HK-2 (cell line): ENCODE measurements around the gene BTBD2.
"Not testable (repeated sequence)": the region's sequence is repeated elsewhere in the genome, so short reads cannot be mapped to it uniquely, and the experiment has no call there.

ENCODE experiments used
- DNase-seq: peaks from one replicate; pipeline ENCODE4 v3.0.0-alpha.2; 2018; ENCODE audit not compliant: unreplicated experiment

BTBD2 gene

GRCh38 chr19:2014131-2014571 lies 1.4 kb downstream of the BTBD2 start:
- no peak for DNase-seq

- no peak for DNase-seq
Measured at GRCh38 chr19:2013683-2013961, 1.9 kb downstream of the BTBD2 start.

GRCh38 chr19:2012941-2013682 lies 2.4 kb downstream of the BTBD2 start:
- DNase-seq, result no peak

GRCh38 chr19:2011169-2011568 lies 4.3 kb downstream of the BTBD2 start:
- DNase-seq, result no peak

- no peak for DNase-seq
Measured at GRCh38 chr19:2010135-2010668, 5.3 kb downstream of the BTBD2 start.

GRCh38 chr19:2003874-2004273 lies 11.6 kb downstream of the BTBD2 start:
- no peak for DNase-seq

GRCh38 chr19:1999856-2000515 lies 15.5 kb downstream of the BTBD2 start:
- no peak for DNase-seq

GRCh38 chr19:1998712-1999708 lies 16.5 kb downstream of the BTBD2 start:
- DNase-seq, result no peak

GRCh38 chr19:1997353-1998233 lies 17.9 kb downstream of the BTBD2 start:
- DNase-seq, result no peak

- DNase-seq, result no peak
Measured at GRCh38 chr19:1992759-1993260, 22.7 kb downstream of the BTBD2 start.

GRCh38 chr19:1991018-1991913 lies 24.2 kb downstream of the BTBD2 start:
- DNase-seq, result no peak

- no peak for DNase-seq
Measured at GRCh38 chr19:1990230-1991017, 25.1 kb downstream of the BTBD2 start.

- no peak for DNase-seq
Measured at GRCh38 chr19:1989513-1990229, 25.8 kb downstream of the BTBD2 start.

- DNase-seq, result not testable (repeated sequence)
Measured at GRCh38 chr19:1988464-1988863, 27.1 kb downstream of the BTBD2 start.

GRCh38 chr19:1987197-1988187 lies 28.0 kb downstream of the BTBD2 start:
- DNase-seq, result no peak

GRCh38 chr19:1986357-1987162 lies 29.0 kb downstream of the BTBD2 start:
- no peak for DNase-seq
